Mesendoderm (in vitro differentiated cells): ENCODE data around the gene NFIA.

Source experiments
- DNase-seq: peaks from one replicate; pipeline ENCODE4 v3.0.0; 2013
- H2AK5ac ChIP-seq: 2 replicates; pipeline ENCODE4 v1.6.1; 2013; ENCODE audit warnings: low read length, inconsistent platforms
- H2BK120ac ChIP-seq: 2 replicates; pipeline ENCODE4 v1.6.1; 2013; ENCODE audit warnings: low read depth, mild to moderate bottlenecking, low read length, moderate library complexity, mixed read lengths
- H2BK15ac ChIP-seq: replicated peaks from 2 replicates; pipeline ENCODE4 v1.6.1; 2013; ENCODE audit warnings: low read depth, mild to moderate bottlenecking, moderate library complexity
- H2BK5ac ChIP-seq: 2 replicates; pipeline ENCODE4 v1.6.1; 2013; ENCODE audit warnings: low read length, inconsistent platforms
- H3K18ac ChIP-seq: 2 replicates; pipeline ENCODE4 v1.6.1; 2013; ENCODE audit warnings: mild to moderate bottlenecking, low read length, mixed read lengths
- H3K23ac ChIP-seq: one replicate; pipeline ENCODE4 v1.6.1; 2013; ENCODE audit warnings: low read length
- H3K27ac ChIP-seq: 2 replicates; pipeline ENCODE4 v1.5.1; 2013; ENCODE audit warnings: low read depth, mild to moderate bottlenecking, inconsistent platforms, low read length, moderate library complexity
- H3K27me3 ChIP-seq: 2 replicates; pipeline ENCODE4 v1.6.1; 2013; ENCODE audit warnings: low read length, control low read depth, mild to moderate bottlenecking, inconsistent platforms; ENCODE audit not compliant: insufficient read depth, poor library complexity
- H3K36me3 ChIP-seq: 2 replicates; pipeline ENCODE4 v1.6.1; 2013; ENCODE audit warnings: low read length, inconsistent platforms; ENCODE audit not compliant: control insufficient read depth, insufficient read depth
- H3K4ac ChIP-seq: one replicate; pipeline ENCODE4 v1.6.1; 2013; ENCODE audit warnings: low read depth, mild to moderate bottlenecking, low read length, moderate library complexity
- H3K4me1 ChIP-seq: 2 replicates; pipeline ENCODE4 v1.6.1; 2013; ENCODE audit warnings: low read depth, low read length, inconsistent platforms; ENCODE audit not compliant: control insufficient read depth
- H3K4me2 ChIP-seq: 2 replicates; pipeline ENCODE4 v1.6.1; 2013; ENCODE audit warnings: low read length
- H3K4me3 ChIP-seq: 2 replicates; pipeline ENCODE4 v1.5.1; 2013; ENCODE audit warnings: mild to moderate bottlenecking, low read length
- H3K56ac ChIP-seq: one replicate; pipeline ENCODE4 v1.6.1; 2013; ENCODE audit warnings: low read length
- H3K79me1 ChIP-seq: 2 replicates; pipeline ENCODE4 v1.6.1; 2013; ENCODE audit warnings: low read length, inconsistent platforms
- H3K79me2 ChIP-seq: 2 replicates; pipeline ENCODE4 v1.6.1; 2013; ENCODE audit warnings: mild to moderate bottlenecking, low read length; ENCODE audit not compliant: control insufficient read depth, insufficient read depth
- H3K9ac ChIP-seq: 2 replicates; pipeline ENCODE4 v1.6.1; 2013; ENCODE audit warnings: low read length, inconsistent platforms
- H4K5ac ChIP-seq: one replicate; pipeline ENCODE4 v1.6.1; 2013; ENCODE audit warnings: low read length
- H4K8ac ChIP-seq: one replicate; pipeline ENCODE4 v1.6.1; 2013; ENCODE audit warnings: low read depth, mild to moderate bottlenecking, control low read depth, low read length, moderate library complexity
- WGBS: extraction: QIAGEN DNeasy Blood & Tissue Kit; methylation state at CpG from one replicate; pipeline ENCODE4 v1.1.7; 2013; ENCODE audit warnings: low lambda C conversion rate, missing lambda C conversion rate; ENCODE audit not compliant: insufficient coverage; ENCODE audit errors: extremely low coverage; 5-methylcytosine and 5-hydroxymethylcytosine counted together

NFIA gene

GRCh38 chr1:61389926-61390845 is 307.8 kb downstream of the NFIA start:
- Histone ChIP-seq H3K23ac (no peak overlapping the region), H3K79me1 (no peaks in the 10 kb centered on the region), H3K36me3 (no peaks in the 10 kb centered on the region), H3K4me2 (no peak overlapping the region), H3K4ac (no peak overlapping the region), H3K27ac (no peak overlapping the region), H3K4me1 (no peaks in the 10 kb centered on the region), H2BK120ac (no peak overlapping the region), H2BK15ac (no peak overlapping the region), H2BK5ac (no peak overlapping the region), H3K79me2 (no peaks in the 10 kb centered on the region), H3K4me3 (no peak overlapping the region), H3K56ac (no peak overlapping the region), H3K9ac (no peak overlapping the region), H4K5ac (no peak overlapping the region), H4K8ac (no peak overlapping the region), H3K18ac (no peak overlapping the region), H3K27me3 (no peaks in the 10 kb centered on the region), H2AK5ac (no peak overlapping the region)
- WGBS: no CpG with 5 or more reads among the region's 11 CpGs
- DNase-seq: no peak

DNA sequence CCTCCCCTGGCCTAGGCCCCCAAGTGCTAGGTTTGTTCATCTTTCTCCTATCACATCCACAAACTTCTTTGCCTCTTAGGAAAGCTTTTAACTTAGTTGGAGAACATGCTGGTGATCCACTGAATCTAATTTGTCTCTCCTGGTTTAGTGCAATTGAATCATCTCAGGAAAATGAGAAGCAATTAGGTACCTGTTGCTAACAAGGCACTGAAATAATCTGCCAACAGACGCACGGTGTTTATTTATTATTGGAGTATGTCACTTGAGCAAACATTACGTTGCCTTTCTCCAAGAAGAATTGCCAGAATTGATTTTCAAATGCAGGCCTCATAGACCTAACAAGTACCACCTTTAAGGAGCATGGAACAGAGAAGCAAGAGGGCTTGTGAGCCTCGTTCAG is 309.4 kb downstream of the NFIA start:
- WGBS: no CpG with 5 or more reads among the region's 4 CpGs

GRCh38 chr1:61392409-61393242 is 310.3 kb downstream of the NFIA start:
- no peaks in the 10 kb centered on the region for H3K27me3 ChIP-seq
- WGBS: no CpG with 5 or more reads among the region's 11 CpGs
- H3K4ac ChIP-seq: no peak overlapping the region

More for the DNA sequence above, 309.4 kb downstream of the NFIA start:
- Histone ChIP-seq H4K5ac (no peak overlapping the region), H3K9ac (no peak overlapping the region), H2BK120ac (no peak overlapping the region), H3K4me3 (no peak overlapping the region), H3K4ac (no peak overlapping the region), H4K8ac (no peak overlapping the region), H3K4me2 (no peak overlapping the region), H3K18ac (no peak overlapping the region), H3K23ac (no peak overlapping the region), H2BK15ac (no peak overlapping the region), H3K4me1 (no peaks in the 10 kb centered on the region), H3K27ac (no peak overlapping the region), H2BK5ac (no peak overlapping the region), H3K27me3 (no peaks in the 10 kb centered on the region), H2AK5ac (no peak overlapping the region), H3K79me1 (no peaks in the 10 kb centered on the region), H3K56ac (no peak overlapping the region), H3K36me3 (no peaks in the 10 kb centered on the region), H3K79me2 (no peaks in the 10 kb centered on the region)
- DNase-seq: no peak

GRCh38 chr1:61393575-61393974 is 311.2 kb downstream of the NFIA start:
- H4K5ac ChIP-seq: no peak overlapping the region
- no peak overlapping the region for H3K4me3 ChIP-seq
- no peak overlapping the region for H3K9ac ChIP-seq
- no peak overlapping the region for H3K18ac ChIP-seq
- no peak overlapping the region for H3K4me2 ChIP-seq
- H2BK120ac ChIP-seq: no peak overlapping the region
- no peaks in the 10 kb centered on the region for H3K79me2 ChIP-seq
- no peak for DNase-seq
- no peak overlapping the region for H2AK5ac ChIP-seq
- no peak overlapping the region for H2BK5ac ChIP-seq
- H3K4me1 ChIP-seq: no peaks in the 10 kb centered on the region
- no peak overlapping the region for H3K56ac ChIP-seq
- no peaks in the 10 kb centered on the region for H3K79me1 ChIP-seq
- H3K23ac ChIP-seq: no peak overlapping the region
- no peak overlapping the region for H3K27ac ChIP-seq
- no peak overlapping the region for H3K4ac ChIP-seq
- H3K36me3 ChIP-seq: no peaks in the 10 kb centered on the region
- no peaks in the 10 kb centered on the region for H3K27me3 ChIP-seq
- no CpG with 5 or more reads among the region's 3 CpGs for WGBS
- no peak overlapping the region for H4K8ac ChIP-seq
- H2BK15ac ChIP-seq: no peak overlapping the region

More at GRCh38 chr1:61392409-61393242, 310.3 kb downstream of the NFIA start:
- Histone ChIP-seq H3K27ac (no peak overlapping the region), H3K79me2 (no peaks in the 10 kb centered on the region), H4K5ac (no peak overlapping the region), H3K23ac (no peak overlapping the region), H2AK5ac (no peak overlapping the region), H3K79me1 (no peaks in the 10 kb centered on the region), H3K56ac (no peak overlapping the region), H4K8ac (no peak overlapping the region), H2BK120ac (no peak overlapping the region), H2BK5ac (no peak overlapping the region), H3K4me1 (no peaks in the 10 kb centered on the region), H3K36me3 (no peaks in the 10 kb centered on the region), H3K9ac (no peak overlapping the region), H2BK15ac (no peak overlapping the region), H3K4me2 (no peak overlapping the region), H3K18ac (no peak overlapping the region), H3K4me3 (no peak overlapping the region)
- DNase-seq: no peak

DNA sequence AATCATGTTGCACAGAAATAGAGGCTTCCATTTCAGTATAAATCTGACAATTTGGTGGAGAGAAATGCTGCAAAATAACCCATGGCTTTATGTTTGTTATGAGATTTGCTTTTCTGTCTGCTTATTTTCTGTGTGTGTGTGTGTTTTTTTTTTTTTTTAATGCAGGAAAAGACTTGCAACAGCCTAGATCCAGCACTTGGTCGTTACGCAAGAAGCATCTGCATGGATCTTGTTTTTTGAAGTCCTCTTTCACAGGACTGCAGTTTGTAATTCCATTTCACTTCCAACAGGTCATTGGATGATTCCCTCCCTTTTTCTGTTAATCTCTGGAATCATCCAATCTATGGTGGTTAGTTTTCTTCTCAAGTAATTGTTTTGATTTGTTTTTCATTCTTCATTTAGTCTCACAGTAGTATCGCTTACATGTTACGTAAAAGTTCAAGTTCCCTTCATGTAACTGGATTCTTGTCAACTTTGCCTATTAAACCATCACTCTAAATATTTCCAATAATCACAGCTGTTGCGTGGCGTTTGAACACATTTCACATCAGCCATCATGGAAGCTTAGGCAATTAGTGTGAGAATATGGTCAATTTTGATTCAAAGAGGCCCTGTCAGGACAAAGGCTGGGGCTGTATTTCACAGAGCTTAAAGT is 312.9 kb downstream of the NFIA start:
- Histone ChIP-seq H4K8ac (no peak overlapping the region), H3K36me3 (no peaks in the 10 kb centered on the region), H3K4me1 (no peaks in the 10 kb centered on the region), H3K56ac (no peak overlapping the region), H4K5ac (no peak overlapping the region), H3K27me3 (no peaks in the 10 kb centered on the region), H3K79me1 (no peaks in the 10 kb centered on the region), H2BK5ac (no peak overlapping the region), H3K27ac (no peak overlapping the region), H3K23ac (no peak overlapping the region), H3K18ac (no peak overlapping the region), H2BK120ac (no peak overlapping the region), H2BK15ac (no peak overlapping the region), H3K4me3 (no peak overlapping the region), H3K9ac (no peak overlapping the region), H2AK5ac (no peak overlapping the region), H3K4ac (no peak overlapping the region), H3K79me2 (no peaks in the 10 kb centered on the region), H3K4me2 (no peak overlapping the region)
- WGBS: no CpG with 5 or more reads among the region's 6 CpGs
- DNase-seq: no peak
